ENCODE results near the gene ING5.
"Not testable (repeated sequence)": the region's sequence is repeated elsewhere in the genome, so short reads cannot be mapped to it uniquely, and the experiment has no call there.

Gene ING5

GRCh38 chr2:241701399-241702154, at the start of gene ING5:
TSS of gene ING5 (plus strand) at chr2:241702039. CDS start at chr2:241702066, 27 bp downstream.
- peak; percentile 72 for DNase-seq (ENCODE audit: low read depth)

GRCh38 chr2:241652142-241652541, 49.7 kb upstream of the ING5 start:
- no peak for DNase-seq (ENCODE audit: low read depth)
- no peak overlapping the region for H3K4me3 ChIP-seq (ENCODE audit: low read depth, low read length)

More at GRCh38 chr2:241701399-241702154, at the start of gene ING5:
- peak within 1 kb of the TSS; percentile 79 for H3K4me3 ChIP-seq (ENCODE audit: low read depth, low read length)

DNA sequence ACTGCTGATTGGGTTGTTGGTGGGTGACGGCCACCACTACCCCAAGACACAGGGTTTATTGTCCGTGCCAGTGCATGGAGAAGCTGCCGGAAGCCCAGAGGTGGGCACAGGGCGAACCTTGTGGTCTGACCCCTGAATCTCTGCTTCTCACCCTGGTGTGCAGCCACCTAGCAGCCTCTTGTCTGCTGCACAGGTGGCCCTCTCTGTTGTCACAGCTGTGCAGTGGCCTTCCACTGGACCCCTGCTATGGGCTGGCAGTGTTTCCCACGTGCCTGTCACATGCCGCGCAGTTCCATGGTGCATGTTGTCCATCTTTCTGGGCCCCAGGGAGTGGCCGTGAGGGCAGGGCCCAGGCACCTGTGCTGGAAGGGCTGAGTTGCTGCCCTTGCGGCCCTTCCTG, 49.1 kb upstream of the ING5 start:
- no peak overlapping the region for H3K4me3 ChIP-seq (ENCODE audit: low read depth, low read length)
- no peak for DNase-seq (ENCODE audit: low read depth)

DNA sequence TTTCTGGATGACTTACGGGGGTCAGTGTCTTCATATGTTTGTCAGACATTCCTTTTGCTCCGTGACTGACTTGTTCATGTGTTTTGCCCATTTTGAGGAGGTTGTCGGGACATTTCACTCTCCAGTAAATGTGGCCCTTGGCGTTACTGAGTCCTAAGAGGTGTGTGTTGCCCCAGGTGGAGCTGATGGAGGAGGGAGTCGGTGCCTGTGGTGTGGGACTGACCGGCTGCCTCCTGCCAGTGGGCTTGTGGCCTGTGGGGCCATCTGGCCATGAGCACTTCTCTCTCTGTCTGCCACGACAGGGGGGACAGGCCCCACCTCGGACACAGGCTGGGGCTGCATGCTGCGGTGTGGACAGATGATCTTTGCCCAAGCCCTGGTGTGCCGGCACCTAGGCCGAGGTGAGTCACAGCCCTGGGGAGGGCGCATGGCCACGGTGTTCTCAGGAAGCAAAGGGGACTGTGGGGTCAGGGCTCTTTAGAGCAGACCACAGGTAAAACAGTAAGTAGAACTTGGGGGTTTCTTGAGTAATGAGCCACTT, 48.6 kb upstream of the ING5 start:
- DNase-seq (ENCODE audit: low read depth): no peak
- no peak overlapping the region for H3K4me3 ChIP-seq (ENCODE audit: low read depth, low read length)

DNA sequence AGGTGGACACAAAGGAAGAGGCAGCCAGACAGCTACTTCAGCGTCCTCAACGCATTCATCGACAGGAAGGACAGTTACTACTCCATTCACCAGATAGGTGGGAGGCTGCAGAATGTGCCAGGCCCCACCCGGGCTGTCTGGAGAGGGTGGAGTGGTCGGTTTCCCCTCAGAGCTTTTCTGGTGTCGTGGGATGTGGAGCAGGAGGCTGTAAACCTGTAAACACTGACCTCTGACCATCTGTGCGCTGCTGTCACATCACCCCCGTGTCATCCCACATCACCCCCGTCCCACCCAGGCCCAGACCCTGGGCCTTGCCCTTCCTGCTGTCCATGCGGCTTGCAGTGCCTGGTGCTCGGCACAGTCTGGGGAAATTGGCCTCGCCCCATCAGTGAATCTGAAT, 47.3 kb upstream of the ING5 start:
- H3K4me3 ChIP-seq (ENCODE audit: low read depth, low read length): no peak overlapping the region
- DNase-seq (ENCODE audit: low read depth): no peak

- no peak overlapping the region for H3K4me3 ChIP-seq (ENCODE audit: low read depth, low read length)
- DNase-seq (ENCODE audit: low read depth): no peak
Observed at GRCh38 chr2:241655516-241656189, 46.2 kb upstream of the ING5 start.

DNA sequence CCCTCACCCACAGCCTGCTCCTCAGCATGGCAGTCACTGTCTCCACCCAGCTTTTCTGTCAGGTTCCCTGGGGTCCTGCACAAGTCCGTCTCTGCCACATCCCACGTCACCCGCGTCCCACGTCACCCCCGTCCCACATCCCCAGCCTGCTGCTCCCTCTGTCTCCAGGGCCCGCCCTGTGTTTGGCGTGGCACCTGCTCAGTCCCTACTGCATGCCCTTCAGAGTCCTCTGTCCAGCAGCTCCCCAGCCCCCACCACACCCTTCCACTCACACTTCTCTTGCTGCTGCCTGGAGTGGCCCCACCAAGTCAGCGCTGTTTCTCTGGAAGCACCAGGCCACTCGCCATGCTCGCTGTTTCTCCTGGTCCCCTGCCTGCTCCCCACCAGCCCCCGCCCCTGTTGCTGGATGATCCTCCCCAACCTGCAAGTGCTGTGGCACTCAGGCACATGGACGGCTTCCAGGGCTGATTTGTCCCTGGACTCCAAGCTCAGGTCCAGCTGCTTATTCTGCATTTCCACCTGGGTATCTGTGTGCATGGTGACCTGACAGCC, 45.6 kb upstream of the ING5 start:
- H3K4me3 ChIP-seq (ENCODE audit: low read depth, low read length): no peak overlapping the region
- no peak for DNase-seq (ENCODE audit: low read depth)

- no peak for DNase-seq (ENCODE audit: low read depth)
- no peak overlapping the region for H3K4me3 ChIP-seq (ENCODE audit: low read depth, low read length)
Observed at GRCh38 chr2:241657786-241658254, 44.0 kb upstream of the ING5 start.

GRCh38 chr2:241658296-241658695, 43.5 kb upstream of the ING5 start:
- no peak overlapping the region for H3K4me3 ChIP-seq (ENCODE audit: low read depth, low read length)
- DNase-seq (ENCODE audit: low read depth): no peak

DNA sequence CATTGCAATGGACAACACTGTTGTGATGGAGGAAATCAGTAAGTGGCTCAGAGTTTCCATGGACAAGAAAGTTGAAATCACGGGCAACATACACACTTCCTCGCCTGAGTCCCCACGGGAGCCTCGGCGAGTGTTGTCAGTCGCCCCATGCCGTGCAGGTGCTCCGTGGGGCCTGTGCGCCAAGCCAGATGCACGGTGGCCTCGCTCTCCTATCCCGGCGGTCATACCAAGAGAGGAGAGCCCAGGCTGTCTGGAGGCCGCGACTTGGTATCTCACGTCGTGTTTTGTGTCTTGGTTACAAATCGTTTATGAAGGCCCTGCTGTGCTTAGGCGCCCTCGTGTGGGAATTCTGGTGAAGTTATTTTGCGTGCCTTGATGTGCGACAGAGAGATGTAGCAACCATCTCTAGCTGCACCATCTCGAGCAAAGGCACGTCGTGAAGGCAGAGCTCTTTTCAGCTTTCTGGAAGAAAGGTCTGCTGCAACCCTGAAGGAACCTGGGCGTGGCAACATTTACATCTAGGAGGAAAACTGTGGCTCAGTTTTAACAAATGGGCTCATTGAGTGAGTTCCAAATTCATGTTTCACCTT, 42.6 kb upstream of the ING5 start:
- H3K4me3 ChIP-seq (ENCODE audit: low read depth, low read length): no peak overlapping the region
- DNase-seq (ENCODE audit: low read depth): peak; percentile 32

- H3K4me3 ChIP-seq (ENCODE audit: low read depth, low read length): no peak overlapping the region
- DNase-seq (ENCODE audit: low read depth): no peak
Observed at GRCh38 chr2:241660593-241661213, 41.1 kb upstream of the ING5 start.

GRCh38 chr2:241662731-241663130, 39.1 kb upstream of the ING5 start:
- DNase-seq (ENCODE audit: low read depth); H3K4me3 ChIP-seq (ENCODE audit: low read depth, low read length): not testable (repeated sequence)

DNA sequence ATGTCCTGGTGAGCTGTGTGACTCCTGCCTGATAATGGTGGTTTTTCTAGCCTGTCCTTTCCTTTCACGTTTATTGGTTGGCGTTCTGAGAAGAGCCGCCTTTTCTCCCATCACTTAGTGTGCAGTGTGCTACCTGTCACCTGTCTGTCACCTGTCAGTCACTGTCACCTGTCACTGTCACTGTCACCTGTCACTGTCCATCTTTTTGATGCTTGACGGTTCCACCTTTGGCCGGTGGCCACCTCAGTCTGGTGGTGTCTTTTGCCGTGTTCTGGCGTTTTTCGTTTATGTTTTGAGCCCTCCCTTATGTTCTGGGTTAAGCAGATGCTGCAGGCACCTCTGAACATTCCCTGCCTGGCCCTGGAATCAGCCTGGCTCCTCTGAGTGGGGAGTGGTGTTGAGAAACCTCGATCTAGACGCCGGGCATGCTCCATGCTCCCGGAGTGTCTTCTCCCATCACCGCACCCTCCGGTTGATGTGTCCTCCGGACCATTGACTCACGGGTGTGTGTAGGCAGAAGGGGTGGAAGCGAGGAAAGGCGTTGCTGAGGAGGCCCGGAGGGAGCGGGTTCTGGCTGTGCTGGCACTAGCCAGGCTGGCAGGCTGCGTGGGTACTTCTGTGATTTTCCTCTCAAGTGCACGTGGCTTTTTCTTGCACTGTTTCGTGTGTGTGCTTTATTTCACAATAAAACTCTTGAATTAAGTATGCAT, 36.0 kb upstream of the ING5 start:
- DNase-seq (ENCODE audit: low read depth): no peak
- H3K4me3 ChIP-seq (ENCODE audit: low read depth, low read length): peak overlapping the region; percentile 19

DNA sequence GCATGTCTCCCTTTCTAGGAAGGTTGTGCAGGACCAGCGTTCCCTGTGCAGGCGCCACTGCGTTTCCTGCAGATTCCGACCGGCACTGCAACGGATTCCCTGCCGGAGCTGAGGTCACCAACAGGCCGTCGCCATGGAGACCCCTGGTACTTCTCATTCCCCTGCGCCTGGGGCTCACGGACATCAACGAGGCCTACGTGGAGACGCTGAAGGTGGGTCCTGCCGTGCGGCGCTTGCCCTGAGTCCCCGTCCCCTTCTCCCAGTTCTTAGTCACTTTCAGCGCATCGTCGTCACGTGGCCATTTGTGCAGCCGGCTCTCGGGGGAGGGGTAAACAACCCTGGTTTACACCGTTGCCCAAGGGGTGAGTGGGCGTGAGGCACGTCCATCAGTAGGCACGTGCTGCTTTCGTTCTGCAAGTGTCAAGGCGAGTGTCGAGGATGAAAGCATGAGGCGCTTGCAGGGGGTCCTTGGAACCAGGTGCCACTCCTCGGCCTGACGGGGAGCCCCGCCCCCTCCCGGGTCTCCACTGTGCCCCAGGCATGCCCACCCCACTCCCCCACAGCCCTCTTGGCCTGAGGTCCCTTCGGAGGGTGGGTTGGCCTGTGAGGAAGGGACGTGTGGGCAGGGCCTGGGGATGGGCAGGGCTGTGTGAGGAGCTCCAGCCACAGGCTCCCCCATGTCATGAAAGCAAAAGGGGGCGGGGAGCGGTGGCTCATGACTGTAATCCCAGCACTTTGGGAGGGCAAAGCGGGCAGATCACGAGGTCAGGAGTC, 35.0 kb upstream of the ING5 start:
- no peak for DNase-seq (ENCODE audit: low read depth)
- H3K4me3 ChIP-seq (ENCODE audit: low read depth, low read length): no peak overlapping the region

DNA sequence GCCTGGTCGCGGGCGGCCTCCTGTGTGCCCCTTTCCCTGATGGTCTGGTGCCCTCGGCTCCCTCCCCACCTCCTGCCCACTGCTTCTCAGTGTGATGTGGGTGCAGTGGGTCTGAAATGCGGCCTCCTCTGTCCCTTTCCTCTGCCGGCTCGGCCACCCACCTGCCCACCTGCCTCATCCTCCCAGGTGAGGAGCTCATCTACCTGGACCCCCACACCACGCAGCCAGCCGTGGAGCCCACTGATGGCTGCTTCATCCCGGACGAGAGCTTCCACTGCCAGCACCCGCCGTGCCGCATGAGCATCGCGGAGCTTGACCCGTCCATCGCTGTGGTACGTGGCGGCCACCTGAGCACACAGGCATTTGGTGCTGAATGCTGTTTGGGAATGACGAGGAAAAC, 33.5 kb upstream of the ING5 start:
- no peak for DNase-seq (ENCODE audit: low read depth)
- no peak overlapping the region for H3K4me3 ChIP-seq (ENCODE audit: low read depth, low read length)

DNA sequence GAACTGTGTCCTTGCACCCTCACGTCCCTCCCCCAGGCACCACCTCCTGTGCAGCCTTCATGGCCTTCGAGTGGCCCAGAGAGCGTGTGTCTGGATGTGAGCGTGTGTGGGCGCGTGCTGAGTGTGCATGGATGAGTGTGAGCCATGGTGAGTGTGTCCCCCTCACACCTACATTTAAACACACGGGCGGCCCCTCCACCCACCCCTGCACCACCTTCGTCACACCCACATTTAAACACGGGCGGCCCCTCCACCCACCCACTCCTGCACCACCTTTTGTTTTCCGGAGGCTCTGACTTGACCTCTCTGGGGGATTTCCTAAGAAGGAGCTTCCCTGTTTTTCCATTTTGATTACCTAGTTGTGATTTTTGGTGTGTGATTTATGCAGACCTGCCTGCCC, 33.0 kb upstream of the ING5 start:
- DNase-seq (ENCODE audit: low read depth): no peak
- no peak overlapping the region for H3K4me3 ChIP-seq (ENCODE audit: low read depth, low read length)

- DNase-seq (ENCODE audit: low read depth): no peak
- no peak overlapping the region for H3K4me3 ChIP-seq (ENCODE audit: low read depth, low read length)
Observed at GRCh38 chr2:241670333-241671110, 31.3 kb upstream of the ING5 start.
